GM10847 (cell line): ENCODE measurements around the gene BRAT1.

Source experiments
- POLR2A ChIP-seq: IDR thresholded peaks from 2 replicates; pipeline ENCODE4 v1.6.1; 2011; ENCODE audit not compliant: insufficient read length; ENCODE audit errors: extremely low read depth

Gene BRAT1

GRCh38 chr7:2551418-2551817, 3.9 kb downstream of the BRAT1 start:
- TF ChIP-seq POLR2A: no peak

GRCh38 chr7:2546776-2547586, 8.3 kb downstream of the BRAT1 start:
- TF ChIP-seq POLR2A: no peak

- no peak for TF ChIP-seq POLR2A
Observed at GRCh38 chr7:2545746-2546425, 9.4 kb downstream of the BRAT1 start.

- no peak for TF ChIP-seq POLR2A
Observed at GRCh38 chr7:2544541-2545188, 10.7 kb downstream of the BRAT1 start.

- no peak for TF ChIP-seq POLR2A
Observed at GRCh38 chr7:2542916-2543871, 12.1 kb downstream of the BRAT1 start.

GRCh38 chr7:2542011-2542915, 13.1 kb downstream of the BRAT1 start:
- TF ChIP-seq POLR2A: no peak

- TF ChIP-seq POLR2A: no peak
Observed at GRCh38 chr7:2541291-2542010, 13.9 kb downstream of the BRAT1 start.

GRCh38 chr7:2540641-2541051, 14.7 kb downstream of the BRAT1 start:
- TF ChIP-seq POLR2A: no peak

GRCh38 chr7:2540133-2540532, 15.2 kb downstream of the BRAT1 start:
- TF ChIP-seq POLR2A: no peak

- no peak for TF ChIP-seq POLR2A
Observed at GRCh38 chr7:2539031-2539911, 16.1 kb downstream of the BRAT1 start.

- TF ChIP-seq POLR2A: no peak
Observed at GRCh38 chr7:2537981-2538851, 17.1 kb downstream of the BRAT1 start.
